Mucosa of gallbladder (tissue), 1 donor: ENCODE measurements around the gene PPP1CB. TPM values are rescaled to one million over a fixed set of nuclear protein-coding genes. Genes with fewer than 3 reads are reported as not detected.
"Not testable (repeated sequence)": the region's sequence is repeated elsewhere in the genome, so short reads cannot be mapped to it uniquely, and the experiment has no call there.

Source experiments
- DNase-seq: peaks from one replicate; pipeline ENCODE4 v3.0.0-alpha.2; 2020; ENCODE audit warnings: low spot score
- total RNA-seq: library from RNA; stranded (reverse); gene quantifications from one replicate; pipeline ENCODE4 v1.2.1, GENCODE V29; 2021
- donor health status: DM: no; HTN: no; CAD: no.

PPP1CB gene
- 395 TPM for total RNA-seq

- peak; percentile 96 for DNase-seq
Observed at GRCh38 chr2:28751252-28751955, at the start of gene PPP1CB. TSS of gene PPP1CB (plus strand) at chr2:28751830. CDS start at chr2:28752125, 295 bp downstream.

GRCh38 chr2:28702415-28702861 is 49.2 kb upstream of the PPP1CB start:
- peak; percentile 73 for DNase-seq

DNA sequence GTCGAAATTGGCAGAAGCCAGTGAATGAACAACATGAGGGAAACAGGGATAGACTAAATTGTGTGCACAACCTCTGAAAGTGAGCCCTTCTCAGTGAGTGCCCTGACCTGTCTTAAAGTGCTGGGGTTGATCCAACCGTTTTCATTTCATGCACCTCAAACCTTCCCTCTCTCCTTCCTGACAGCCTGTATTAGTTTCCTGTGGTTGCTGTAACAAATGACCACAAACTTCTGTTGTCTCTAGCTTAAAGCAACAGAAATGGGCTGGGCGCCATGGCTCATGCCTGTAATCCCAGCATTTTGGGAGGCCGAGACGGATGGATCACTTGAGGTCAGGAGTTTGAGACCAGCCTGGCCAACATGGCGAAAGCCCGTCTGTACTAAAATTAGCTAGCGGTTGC is 48.8 kb upstream of the PPP1CB start:
- no peak for DNase-seq

- no peak for DNase-seq
Observed at GRCh38 chr2:28704621-28705020, 47.0 kb upstream of the PPP1CB start.

DNA sequence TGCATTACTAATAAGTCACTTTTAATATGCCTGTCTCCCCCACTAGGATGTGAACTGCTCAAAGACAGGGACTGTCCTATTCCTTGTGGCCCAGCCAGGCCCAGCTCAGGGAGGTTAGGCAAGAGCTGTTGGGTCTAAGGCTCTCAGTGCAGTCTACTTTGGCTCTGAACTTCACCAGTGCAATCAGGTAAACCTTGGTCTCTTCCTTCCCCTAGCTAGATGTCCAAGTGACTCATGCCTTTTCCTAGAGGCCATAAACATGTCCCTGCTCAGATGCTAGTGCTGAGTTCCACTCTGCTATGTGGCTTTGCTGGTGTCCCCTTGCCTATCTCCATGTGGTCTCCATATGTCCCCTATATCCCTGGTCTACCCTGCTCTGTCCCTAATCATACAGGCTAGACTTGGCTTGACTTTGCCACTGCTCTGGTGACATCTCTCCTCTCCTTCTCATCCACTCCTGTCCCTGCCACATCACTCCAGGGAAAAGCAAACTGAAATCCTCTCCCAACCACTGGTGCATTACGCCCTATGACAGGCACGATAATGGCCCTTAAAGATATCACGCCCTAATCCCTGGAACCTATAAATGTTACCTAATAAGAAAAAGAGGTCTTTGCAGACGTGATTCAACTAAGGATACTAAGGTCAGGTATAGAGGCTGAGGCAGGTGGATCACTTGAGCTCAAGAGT is 45.7 kb upstream of the PPP1CB start:
- DNase-seq, result no peak

- DNase-seq, result no peak
Observed at GRCh38 chr2:28707592-28707991, 44.0 kb upstream of the PPP1CB start.

- DNase-seq, result peak; percentile 14
Observed at GRCh38 chr2:28709101-28709500, 42.5 kb upstream of the PPP1CB start.

DNA sequence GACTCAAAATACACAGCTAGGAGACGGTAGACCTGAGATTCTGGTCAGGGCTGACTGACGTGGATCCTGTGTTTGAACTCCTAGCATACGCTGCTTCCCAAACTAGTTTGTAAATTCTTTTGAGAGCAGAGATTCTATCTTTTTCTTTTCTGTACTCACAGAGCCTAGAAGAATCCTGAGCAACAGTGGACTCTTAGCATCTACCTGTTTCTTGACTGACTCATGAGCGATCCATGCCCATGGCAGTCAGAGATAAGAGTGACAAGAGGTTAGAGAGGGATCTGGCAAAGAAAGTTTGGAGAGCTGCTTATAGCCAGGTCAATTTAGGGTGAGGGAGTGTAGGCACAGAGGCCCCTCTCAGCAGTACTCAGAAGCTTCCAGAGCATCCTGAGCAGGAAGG is 41.1 kb upstream of the PPP1CB start:
- DNase-seq, result no peak

- DNase-seq, result no peak
Observed at GRCh38 chr2:28713577-28714298, 37.9 kb upstream of the PPP1CB start.

DNA sequence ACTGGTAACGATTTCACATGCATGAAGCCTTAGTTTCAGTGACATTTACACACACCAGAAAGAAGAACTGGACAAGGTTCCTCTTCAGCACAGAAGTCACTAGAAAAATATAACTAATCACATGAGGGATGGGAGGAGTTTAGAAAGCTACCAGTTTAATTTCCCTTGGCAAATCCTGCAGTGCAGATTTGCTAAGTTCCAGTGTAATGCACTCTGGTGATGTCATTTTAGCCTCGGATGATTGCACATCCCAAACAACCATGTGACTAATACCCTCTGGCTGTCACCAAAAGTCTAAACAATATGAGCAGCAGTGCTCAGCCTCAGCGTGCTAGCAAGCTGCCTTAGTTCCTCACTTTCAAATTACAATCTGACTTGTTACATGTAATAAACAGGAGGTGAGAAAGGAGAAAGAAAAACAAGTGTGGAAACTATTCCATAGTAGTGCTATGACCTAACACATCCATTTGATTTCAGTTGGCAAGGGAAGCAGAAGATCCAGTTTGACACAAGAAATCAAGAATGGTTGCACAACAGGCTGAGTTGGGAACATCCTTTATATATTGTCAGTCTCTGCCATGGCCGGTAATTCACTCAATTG is 35.3 kb upstream of the PPP1CB start:
- peak; percentile 73 for DNase-seq

- DNase-seq, result peak; percentile 28
Observed at GRCh38 chr2:28717339-28717758, 34.3 kb upstream of the PPP1CB start.

DNA sequence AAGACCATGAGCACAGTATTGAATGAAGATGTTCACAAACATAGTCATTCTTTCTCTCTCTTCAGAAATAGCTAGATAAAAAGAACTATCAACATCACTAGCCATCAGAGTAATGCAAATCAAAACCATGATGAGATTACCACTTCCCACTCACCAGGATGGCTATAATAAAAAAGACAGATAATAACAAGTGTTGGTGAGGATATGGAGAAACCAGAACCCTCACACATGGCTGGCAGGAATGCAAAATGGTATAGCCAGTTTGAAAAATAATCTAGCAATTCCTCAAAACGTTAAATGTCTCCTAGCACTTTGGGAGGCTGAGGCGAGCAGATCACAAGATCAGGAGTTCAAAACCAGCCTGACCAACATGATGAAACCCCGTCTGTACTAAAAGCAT is 31.3 kb upstream of the PPP1CB start:
- DNase-seq, result no peak

DNA sequence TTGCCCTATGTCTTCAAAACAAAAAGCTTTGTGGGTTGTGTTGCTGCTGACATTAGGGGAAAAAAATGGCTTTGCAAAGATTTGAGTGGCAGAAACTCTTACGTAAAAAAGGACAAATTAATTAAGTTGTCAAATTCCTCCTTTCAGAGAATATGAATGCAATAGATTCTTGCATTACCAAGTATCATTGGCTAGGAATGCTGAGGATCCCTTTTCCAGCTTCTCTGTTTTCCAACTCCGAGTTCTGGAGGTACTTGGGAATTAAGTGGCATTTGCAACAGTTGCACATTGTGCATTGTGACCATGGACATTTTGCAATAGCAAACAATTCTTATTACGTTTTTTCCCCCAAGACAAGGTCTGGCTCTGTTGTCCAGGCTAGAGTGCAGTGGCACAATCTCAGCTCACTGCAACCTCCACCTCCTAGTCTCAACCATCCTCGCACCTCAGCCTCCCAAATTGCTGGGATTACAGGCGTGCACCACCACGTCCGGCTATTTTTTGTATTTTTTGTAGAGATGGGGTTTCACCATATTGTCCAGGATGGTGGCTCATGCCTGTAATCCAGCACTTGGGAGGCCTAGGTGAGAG is 29.9 kb upstream of the PPP1CB start:
- no peak for DNase-seq

GRCh38 chr2:28725021-28725711 is 26.5 kb upstream of the PPP1CB start:
- DNase-seq, result no peak

DNA sequence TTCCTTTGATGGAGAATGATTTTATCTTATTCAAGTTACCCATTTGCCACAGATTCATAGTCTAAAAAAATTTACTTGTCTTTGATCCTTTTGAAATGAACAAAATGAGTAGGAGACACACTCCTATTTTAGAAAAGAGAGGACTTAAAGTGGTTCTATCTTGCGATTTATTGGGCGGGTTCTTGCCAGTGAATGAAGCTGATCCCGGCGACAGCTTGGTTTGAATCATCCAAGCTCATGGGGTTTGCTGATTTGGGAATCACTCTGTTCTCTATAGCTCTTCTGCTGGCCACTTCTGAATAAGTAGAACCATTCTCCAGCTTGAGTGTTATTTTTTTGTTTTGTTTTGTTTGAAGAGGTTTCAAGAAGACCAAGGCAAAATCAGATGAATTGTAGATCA is 25.5 kb upstream of the PPP1CB start:
- no peak for DNase-seq

DNA sequence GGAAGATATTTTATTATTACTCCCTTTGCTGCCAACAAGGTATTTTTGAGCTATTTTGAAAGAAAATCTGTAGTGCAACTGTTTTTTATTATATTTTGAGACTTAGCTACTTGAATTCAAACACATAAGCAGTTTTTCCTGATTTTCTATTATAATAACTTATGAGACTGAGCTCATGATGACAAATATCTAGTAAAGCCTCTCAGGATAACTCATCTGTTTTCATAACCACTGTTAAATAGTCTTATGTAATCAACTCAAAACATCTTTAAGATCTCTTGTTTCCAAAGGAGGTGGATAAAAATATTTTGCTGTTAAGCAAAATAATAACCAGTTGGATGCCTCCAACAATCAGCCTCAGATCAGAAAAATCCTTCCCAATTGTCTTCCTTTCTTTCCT is 21.9 kb upstream of the PPP1CB start:
- DNase-seq, result no peak

DNA sequence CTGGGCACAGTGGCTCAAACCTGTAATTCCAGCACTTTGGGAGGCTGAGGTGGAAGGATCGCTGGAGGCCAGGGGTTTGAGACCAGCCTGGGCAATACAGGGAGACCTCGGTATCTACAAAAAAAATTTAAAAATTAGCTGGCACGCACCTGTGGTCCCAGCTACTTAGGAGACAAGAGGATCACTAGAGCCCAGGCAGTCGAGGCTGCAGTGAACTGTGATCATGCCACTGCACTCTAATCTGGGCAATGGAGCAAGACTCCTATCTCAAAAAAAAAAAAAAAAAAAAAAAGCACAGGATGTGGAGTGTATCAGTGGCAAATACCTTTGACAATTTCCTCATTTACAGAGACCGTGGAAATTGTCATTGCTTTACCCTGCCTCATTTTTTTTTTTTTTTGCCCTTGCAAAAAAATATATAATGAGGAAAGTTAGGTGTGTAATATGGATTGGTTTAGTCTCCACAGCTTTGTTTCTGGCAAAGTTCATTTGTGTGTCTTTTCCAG is 20.9 kb upstream of the PPP1CB start:
- DNase-seq, result no peak

- no peak for DNase-seq
Observed at GRCh38 chr2:28735511-28735910, 16.1 kb upstream of the PPP1CB start.

GRCh38 chr2:28736034-28736433 is 15.6 kb upstream of the PPP1CB start:
- peak; percentile 81 for DNase-seq

- no peak for DNase-seq
Observed at GRCh38 chr2:28737655-28738054, 14.0 kb upstream of the PPP1CB start.

DNA sequence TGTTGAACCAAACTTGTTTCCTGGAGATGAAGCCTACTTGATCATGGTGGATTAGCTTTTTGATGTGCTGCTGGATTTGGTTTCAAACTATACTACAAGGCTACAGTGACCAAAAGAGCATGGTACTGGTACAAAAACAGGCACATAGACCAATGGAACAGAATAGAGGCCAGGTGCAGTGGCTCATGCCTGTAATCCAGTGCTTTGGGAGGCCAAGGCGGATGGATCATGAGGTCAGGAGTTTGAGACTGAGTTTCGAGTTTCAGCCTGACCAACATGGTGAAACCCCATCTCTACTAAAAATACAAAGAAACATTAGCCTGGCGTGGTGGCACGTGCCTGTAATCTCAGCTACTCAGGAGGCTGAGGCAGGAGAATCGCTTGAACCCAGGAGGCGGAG is 9.0 kb upstream of the PPP1CB start:
- DNase-seq, result not testable (repeated sequence)
